SHP77 (cell line): ENCODE measurements around the gene PCBP3.
"Not testable (repeated sequence)": the region's sequence is repeated elsewhere in the genome, so short reads cannot be mapped to it uniquely, and the experiment has no call there.

Experiments
- DNase-seq, 2 experiments: peaks; one replicate each; lab custom pipeline; 2025; lab: John Stamatoyannopoulos, UW

PCBP3 gene

DNA sequence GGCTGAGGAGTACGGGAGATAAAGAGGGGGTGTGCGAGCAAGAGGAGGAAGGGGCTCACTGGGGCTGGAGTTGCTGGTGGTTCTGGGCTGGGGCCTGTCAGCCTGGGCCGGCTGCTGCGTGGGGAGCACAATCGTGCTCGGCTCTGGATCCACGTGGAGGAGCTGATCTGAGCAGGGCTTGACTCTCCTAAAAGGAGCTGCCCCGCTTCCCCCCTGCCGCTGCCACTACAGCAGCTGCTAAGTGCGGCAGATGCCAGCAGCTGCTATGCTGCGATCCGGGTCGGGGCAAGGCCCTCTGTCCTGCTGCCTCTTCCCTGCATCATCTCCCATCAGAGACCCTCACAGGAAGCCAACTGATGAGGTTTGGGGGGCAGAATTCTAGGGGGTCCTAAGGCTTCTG lies 165.9 kb downstream of the PCBP3 start:
- no peak for DNase-seq

DNA sequence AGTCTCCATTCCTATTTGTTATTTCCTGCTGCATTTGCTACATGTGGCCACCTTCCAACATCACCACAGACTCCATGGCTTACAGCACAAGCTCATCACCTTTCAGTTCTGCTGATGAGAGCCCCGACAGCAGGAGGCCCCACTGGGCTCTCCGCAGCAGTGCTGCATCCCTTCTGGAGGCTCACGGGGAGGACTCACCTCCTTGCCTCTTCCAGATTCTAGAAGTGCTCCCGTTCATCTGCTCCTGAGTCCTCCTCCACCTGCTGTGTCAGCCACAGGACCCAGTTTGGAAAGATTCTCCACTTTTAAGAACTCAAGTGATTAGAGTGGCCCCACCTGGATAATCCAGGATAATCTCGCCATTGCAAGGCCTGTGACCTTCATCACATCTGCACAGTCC lies 167.6 kb downstream of the PCBP3 start:
- DNase-seq: no peak

GRCh38 chr21:45814210-45814940 lies 170.8 kb downstream of the PCBP3 start:
- not testable (repeated sequence) for DNase-seq

GRCh38 chr21:45815781-45816180 lies 172.3 kb downstream of the PCBP3 start:
- not testable (repeated sequence) for DNase-seq

DNA sequence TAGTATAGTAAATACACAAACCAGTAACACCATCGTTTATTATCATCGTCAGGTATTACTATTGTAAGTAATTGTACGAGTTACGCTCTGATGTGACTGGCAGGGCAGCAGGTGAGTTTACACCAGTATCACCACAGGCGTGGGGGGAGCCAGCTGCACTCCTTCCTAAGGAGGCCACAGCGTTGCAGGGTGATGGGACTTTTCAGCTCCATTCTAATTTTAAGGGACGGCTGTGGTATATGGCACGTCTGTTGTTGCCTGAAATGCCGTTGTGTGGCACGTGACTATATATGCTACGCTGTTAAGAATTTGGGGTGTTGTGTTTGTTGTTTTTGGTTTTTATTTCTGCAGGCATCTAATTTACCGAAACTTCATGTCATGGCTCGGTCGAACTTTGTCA lies 173.3 kb downstream of the PCBP3 start:
- DNase-seq: no peak

DNA sequence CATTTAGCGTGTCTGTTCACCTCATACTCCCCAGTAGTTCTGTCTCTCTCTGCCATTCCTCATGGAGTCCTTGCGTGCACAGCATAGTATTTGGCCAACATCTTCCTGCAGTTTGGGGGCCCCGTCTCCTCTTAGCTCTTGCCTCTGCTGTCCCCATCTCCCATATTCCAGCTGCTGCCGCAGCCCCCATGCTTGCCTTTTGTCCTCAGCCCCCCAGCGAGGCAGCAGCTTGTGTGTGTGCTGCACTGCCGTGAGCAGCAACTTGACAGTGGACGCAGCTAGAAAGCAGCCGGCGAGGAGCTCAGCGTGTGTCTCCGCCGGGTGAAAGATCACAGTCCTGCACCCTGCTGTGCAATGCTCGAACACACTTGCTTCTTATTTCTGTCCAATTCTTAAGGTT lies 173.8 kb downstream of the PCBP3 start:
- DNase-seq: no peak

GRCh38 chr21:45818276-45818903 lies 174.9 kb downstream of the PCBP3 start:
- DNase-seq: peak; percentile 38 to 63

- DNase-seq: no peak
Observed at GRCh38 chr21:45818904-45819285, 175.4 kb downstream of the PCBP3 start.

GRCh38 chr21:45819478-45820170 lies 176.1 kb downstream of the PCBP3 start:
- DNase-seq: peak; percentile 34 to 69

GRCh38 chr21:45820171-45821091 lies 176.9 kb downstream of the PCBP3 start:
- peak; percentile 82 to 84 for DNase-seq

DNA sequence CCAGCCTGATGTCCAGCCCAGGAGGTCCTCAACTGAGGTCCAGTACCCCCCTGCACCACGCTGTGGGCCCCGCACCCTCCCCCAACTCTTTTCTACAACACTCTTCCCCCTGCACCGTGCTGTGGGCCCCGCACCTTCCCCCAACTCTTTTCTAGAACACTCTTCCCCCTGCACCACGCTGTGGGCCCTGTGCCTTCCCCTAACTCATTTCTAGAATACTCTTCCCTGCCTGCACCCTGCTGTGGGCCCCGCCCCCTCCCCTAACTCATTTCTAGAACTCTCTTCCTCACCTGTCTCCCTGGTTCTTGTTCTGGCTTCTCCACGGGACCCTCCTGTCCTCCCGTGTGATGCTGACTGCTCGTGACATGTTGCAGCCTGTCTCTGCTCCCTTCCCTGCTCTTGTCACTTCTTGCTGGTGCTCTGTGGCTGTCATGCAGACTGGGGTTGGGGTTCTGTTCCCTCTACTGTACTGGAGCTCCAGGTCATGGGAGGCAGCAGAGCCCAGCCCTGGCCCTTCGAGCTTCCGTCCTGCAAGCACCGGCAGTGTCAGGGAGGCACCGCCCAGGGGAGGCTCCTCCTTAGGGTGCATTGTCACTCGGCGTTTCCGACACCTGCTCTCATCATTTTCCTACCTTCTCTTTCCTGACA lies 177.9 kb downstream of the PCBP3 start:
- no peak for DNase-seq

DNA sequence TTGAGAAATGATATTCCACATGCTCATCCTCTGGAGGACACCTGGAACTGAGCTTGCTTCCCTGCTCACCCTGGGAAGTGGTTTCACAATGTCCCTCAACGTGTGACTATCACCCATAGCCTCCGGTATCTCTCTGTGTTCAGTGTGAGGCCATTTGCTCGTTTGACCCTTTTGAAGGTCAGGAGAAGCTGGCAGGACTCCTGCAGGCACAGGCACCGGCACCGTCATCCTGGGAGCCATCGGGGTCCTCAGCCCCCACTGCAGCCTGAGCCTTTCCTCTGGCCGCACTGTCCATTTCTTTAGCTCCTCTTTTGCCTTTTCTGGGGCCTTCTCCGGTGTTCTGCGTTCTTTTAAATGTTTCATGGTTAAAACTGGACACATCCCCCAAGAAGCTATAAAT lies 178.5 kb downstream of the PCBP3 start:
- no peak for DNase-seq

GRCh38 chr21:45822429-45823099 lies 179.0 kb downstream of the PCBP3 start:
- no peak for DNase-seq

DNA sequence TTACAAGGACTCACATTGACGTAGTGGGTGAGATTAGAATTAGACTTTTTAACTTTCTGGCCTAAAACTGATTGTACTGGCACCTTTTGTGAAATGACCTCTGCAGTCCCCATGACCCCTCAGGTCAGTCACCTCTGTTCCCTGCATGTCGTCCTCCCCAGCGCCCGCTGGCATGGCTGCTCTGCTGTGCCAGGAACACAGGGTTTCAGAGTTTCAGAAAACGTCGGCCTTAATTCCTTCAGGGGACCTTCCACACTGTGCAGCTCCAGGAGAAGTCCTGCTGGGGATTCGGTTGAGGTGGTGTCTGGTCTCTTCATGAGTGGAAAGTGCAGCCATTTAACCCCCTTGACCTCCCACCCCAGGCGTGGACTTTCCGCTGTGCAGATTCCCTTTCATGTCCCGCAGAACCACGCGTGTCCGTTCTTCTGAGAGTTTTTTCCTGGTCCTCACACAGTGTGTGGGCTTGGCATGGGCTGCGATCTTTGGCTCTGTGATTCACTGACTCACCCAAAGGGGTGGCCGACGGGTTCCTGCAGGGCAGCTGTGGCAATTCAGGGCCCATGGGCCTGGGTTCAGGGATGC lies 179.7 kb downstream of the PCBP3 start:
- no peak for DNase-seq

DNA sequence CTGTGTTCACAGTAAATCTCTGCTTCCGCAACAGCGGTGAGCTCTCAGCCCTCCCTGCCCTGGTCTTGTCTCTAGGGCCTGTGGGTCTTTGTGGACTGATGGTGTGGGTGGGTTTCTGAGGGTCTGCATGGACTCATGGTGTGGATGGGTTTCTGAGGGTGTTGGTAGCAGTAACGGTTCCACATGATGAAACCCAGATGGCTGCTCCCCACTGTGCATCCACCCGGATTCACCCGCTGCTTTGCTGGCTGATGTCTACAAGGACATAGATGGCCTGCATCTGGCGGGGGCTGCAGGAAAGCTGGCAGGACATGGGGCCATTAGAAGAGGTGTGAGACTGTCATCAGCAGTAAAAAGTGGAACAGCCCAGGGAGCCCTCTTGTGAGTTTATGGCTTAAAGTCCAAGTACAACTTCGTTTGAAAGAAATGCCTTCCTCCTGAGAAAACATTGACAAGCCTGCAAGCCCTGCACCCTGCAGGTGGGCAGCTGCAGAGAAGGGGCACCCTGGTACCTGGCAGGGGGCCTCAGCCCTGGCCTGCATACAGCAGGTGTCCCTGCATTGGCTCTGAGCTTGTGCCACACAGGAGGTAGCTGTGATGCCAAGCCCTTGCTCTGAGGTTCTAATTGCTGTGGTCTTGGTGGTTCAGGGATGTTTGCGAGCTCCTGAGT lies 181.2 kb downstream of the PCBP3 start:
- DNase-seq: no peak

- DNase-seq: no peak
Observed at GRCh38 chr21:45825219-45825618, 181.7 kb downstream of the PCBP3 start.

- no peak for DNase-seq
Observed at GRCh38 chr21:45826676-45827301, 183.3 kb downstream of the PCBP3 start.

DNA sequence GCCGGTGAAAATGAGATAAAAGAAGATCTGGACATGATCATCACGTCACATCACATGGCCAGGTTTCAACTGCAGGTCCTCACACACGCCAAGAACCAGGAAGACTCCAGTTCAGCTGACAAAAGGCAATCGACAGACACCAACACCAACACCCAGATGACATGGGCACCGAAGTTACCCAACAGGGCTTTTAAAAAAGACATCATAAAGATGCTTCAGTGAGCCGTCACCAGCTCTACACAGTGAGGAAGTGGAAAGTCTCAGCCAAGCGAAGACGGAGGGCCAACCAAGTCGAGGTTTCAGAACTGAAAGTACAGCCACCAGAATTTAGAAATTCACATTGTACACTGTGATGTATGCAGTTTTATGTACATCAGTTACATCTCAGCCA lies 183.8 kb downstream of the PCBP3 start:
- DNase-seq: no peak

DNA sequence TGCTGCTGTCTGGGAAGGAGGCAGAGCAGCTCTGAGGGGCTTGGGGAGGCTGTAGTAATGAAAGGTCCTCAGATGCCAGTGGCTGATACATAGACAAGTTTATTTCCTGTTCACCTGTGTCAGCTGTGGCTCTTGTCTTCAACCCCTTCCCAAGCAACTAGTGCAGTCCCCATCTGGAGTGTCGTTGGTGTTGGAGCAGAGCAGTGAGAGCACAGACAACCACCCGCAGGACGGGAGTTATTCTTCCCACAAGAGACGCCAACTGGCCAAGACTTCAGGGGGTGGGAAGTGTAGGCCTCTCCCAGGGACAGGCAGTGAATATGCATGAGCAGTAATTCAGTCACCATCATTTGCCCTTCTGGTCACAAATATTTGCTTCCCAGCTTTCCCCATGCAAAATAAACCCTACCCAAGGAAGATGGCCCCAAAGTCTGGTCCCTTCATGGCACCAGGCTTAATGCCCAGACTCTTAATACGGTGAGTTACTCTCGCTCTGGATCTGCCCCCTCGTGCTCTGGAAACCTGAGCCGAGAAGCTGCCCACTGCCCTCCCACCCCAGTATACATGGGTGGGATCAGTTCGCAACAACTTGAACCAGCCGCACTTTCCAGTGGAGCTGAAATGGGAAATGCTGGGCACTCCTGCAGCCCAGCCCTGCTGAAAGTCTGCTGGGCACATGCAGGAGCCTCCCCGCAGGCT lies 184.5 kb downstream of the PCBP3 start:
- DNase-seq: no peak
